Activated CD4-positive, alpha-beta T cell treated with anti-CD3 and anti-CD28 coated beads, Interleukin-2, amount 50 U/mL, for 16 hours (primary cell): Measurements from ENCODE around the gene EIF1.

Experiments used
- DNase-seq: peaks from one replicate; pipeline ENCODE4 v3.0.0-alpha.2; 2020

EIF1 gene

DNA sequence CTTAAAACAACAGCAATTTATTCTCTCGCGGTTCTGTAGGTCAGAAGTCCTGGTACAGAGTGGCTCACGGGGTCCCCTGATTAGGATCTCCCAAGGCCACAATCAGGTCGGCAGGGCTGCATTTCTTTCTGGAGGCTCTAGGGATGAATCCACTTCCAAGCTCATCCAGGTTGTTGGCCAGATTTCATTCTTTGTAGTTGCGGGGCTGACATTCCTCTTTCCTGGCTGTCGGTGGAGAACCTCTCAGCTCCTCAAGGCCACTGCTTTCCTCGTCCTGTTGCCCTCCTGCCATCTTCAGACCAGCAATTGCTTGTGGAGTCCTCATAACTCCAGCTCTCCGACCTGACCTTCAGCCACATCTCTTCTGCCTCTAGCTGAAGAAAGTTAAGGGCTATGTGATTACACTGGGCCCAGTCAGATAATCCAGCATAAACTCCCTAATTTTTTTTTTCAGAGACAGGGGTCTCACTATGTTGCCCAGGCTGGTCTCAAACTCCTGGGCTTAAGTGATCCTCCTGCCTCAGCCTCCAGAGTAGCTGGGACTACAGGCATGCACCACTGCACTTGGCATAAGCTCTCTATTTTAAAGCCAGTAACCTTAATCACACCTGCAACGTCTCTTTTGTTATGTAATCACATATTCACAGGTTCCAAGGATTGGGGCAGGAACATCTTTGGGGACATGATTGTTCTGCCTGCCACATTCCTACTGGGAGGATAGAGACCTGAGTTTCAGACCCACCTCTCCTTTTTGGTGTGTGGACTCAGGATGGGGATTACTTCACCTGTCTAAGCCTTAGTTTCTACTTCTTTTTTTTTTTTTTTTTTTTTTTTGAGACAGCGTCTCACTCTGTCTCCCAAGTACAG, 19.4 kb downstream of the EIF1 start:
- no peak for DNase-seq

DNA sequence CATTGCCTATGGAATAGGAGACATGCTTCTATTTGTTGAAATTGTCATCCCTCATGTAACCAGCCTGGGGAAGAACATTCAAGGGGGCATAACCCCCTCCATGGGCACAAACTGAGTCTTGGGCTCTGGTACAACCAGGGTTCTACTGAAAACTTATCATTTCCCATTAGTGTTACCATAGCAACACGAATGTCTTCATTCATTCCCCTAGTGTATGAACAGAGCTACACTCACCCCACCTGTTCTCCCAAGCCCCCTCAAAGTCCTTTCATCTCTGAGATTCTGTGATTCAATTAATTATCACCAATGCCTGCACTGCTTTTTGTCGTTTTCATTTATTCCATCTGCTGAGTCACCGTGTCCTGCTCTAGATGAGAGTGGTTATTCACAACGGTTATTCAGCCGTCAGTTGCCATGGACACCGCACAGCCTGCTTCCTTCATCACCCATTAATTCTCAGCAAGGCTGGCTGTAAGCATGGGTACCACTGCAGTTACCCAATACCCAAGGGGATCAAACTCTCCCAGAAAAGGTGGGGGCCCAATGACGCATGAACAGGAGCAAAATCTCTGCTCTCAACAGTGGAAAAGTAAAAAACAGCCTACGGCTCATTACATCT, 21.9 kb downstream of the EIF1 start:
- DNase-seq = peak; percentile 41

DNA sequence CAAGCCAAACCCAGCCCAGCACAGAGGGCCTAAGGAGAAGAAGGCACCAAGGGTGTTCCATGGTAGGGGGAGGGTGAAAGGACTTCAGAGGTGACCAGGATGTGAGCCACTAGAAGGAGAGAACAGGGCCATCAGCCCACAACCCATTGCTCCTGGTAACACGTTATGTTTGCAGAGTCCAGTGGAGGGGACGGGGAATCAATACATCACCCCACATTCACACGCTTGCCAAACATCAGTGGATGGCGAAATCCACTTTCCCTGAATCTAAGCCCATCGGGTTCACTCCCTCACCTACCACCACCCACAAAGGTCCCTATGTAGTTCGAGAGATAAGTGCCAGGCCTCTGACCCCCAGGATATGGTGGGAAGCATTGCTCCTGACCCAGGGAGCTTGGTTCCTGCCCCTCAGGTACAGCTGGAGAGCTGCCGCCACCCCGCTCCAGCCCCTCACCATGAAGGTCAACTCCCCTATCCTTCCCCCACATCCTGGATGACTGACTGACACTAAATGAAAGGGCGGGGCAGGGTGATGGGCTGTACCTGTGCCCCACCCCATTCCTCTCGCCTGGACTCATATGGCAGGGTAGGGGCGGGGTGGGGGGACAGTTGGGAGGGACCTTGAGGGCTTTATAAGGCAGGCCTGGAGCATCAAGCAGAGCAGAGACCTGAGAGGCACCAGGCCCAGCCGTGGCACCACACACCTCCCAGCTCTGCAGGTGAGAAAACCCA, 23.1 kb downstream of the EIF1 start, which contains the start of gene GAST:
TSS of gene GAST (plus strand) at position 663 of the 732 bp plus-strand sequence. CDS start 3,106 bp downstream, outside the sequence.
- DNase-seq = no peak

DNA sequence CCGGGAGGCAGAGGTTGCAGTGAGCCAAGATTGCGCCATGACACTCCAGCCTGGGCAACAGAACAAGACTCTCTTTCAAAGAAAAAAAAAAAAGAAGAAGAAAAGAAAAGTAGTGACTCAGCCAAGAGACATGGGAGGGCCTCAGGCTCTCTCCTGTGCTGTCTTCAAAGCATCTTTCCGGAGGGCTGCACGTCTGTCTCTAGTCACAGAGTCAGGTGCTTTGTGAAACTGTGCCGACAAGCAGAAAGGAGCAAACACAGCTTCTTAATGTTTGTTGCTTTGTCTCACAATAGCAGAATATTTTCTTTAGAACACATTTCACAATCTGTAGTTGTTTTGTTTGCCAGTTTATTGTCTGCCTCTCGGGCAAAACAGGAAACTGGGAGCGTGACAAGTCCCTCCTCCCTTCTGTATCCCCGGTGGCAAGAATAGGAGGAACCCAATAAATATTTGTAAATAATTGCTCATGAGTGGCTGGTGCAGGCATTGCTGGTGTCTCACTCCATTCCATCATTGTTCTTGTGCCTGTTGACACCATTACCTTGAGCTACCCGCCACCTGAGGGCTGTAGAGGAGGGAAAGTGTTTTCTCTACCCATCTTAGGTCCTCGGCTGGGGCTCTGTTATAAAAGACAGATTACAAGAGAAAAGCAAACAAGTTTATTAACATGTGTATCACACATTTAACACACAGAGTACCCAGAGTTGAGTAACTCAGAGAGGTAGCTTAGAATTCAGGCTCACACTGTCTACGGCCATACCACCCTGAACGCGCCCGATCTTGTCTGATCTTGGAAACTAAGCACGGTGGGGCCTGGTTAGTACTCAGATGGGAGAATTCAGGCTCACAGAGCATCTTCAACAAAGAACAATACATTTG, 29.0 kb downstream of the EIF1 start:
- DNase-seq = no peak

DNA sequence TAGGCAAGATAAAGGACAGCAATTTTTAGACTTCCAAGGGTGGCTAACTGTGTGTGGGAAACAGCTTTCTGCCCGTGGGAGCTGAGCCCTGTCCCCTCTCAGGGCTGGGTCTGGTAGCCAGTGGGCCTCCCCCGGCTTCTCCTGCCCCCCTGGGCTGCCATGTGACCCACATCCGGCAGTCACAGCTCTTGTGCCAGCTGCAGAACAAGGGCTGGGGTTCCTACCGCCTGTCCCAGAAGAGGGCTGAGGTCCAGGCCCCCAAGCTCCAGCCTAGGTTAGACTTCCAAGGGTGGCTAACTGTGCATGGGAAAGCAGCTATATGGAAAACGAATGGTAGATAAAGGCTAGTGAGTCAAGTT, 29.6 kb downstream of the EIF1 start:
- DNase-seq = no peak

DNA sequence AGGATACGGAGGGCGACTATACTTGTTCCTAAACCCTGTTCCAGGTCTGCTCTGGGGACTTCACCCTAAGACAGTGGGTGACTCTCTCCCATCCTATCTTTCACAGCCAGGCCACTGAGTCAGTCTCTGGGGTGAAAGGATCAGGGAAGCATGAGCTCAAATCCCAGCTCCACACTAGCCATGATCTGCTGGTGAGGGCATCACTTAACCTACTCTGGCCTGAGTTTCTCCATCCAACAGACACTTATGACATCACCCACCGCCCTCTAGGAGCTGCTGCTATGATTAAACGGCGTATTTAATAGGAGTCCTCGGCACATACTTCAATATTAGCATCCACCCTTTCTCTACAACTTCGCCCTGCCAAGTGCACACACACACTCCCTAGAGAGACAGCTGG, 33.5 kb downstream of the EIF1 start:
- DNase-seq = no peak

DNA sequence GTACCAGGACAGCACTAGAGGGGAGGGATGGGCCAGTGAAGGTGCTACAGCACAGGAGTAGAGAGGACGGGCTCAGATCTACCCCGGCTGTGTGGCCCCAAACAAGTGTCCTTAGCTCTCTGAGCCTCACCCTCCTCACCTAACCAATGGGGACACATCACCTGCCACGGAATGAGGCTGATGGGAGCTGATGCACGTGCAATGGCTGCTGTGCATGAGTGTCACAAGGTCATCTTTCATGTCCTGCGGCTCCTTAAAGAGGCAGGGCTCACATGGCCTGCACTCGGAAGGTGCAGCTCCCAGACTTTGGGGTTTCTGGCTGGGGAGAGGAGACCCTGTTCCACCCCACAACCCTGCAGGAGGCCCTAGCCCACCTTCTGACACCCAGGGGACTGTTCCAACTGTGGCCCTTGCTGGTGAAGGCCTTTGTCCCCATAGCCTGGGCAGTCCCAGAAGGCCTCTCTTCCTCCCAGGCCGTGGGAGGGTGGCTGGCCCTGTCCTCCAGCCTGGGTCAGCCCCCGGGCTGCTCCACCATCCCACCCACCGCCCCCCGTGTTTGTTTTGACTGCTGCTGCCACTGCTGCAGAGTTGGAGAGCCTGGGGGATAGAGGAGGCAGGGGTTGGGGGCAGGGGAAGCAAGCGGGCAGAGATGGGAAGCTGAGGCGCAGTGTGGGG, 35.3 kb downstream of the EIF1 start:
- no peak for DNase-seq

DNA sequence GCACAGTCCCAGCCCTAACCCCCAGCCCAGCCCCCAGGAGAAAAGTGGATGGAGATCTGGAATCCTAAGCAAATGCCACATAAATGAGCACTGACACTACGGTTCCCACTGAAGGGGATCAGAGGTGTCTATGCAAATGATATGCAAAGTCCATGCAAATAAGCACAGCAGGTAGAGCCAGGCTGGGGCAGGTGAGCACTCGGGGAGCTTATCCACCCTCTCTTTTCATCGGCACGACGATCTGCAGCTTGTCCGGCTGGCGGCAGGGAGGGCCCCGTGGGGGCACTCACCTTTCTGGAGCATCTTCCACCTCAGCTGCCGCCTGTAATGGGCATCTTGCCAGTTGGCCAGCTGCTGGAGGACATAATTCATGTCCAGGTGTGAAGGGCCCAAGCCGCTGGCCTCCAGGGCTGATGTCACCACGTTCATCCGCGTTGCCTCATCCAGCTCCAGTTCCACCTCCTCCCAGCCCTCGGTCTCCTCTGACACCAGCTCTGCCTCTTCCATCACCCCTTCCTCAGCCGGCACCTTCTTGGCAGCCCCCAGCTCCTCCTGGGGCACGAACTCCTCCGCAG, 35.9 kb downstream of the EIF1 start:
- no peak for DNase-seq

DNA sequence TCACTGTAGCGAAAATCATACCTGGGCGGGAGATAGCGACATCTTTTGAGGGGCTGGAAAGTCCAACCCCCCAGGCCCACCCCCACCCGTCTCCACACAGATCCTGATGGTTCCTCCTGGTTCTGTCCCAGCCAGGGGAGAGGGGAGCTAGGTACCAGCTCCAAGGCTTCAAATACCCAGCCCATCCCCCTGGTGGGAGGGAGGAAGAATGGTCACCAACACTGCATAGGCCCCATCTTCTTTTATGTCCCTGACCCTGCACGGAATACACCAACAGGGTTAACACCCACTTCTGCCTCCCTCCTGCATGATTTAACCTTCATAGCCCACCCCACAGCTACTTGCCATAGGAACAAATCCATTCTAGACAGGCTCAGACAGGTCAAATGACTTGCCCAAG, 36.4 kb downstream of the EIF1 start:
- no peak for DNase-seq

DNA sequence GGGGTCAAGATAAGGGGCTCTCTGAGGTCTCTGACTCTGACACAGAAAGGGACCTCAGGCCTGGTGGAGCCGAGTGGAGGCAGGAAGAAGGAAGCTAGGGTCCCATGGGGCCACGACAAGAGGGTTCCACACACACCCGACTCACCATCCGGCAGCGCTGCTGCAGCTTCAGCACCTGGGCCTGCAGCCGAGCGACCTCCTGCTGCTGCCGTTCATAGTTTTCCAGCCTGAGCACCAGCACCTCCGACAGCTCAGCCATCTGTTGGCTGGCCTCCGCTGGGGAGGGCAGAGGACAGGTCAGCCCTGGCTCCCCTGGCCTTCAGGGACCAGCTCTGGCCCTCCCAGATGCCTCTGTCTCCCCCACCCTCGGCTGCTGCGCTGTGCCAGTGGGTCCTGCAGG, 39.4 kb downstream of the EIF1 start:
- no peak for DNase-seq

DNA sequence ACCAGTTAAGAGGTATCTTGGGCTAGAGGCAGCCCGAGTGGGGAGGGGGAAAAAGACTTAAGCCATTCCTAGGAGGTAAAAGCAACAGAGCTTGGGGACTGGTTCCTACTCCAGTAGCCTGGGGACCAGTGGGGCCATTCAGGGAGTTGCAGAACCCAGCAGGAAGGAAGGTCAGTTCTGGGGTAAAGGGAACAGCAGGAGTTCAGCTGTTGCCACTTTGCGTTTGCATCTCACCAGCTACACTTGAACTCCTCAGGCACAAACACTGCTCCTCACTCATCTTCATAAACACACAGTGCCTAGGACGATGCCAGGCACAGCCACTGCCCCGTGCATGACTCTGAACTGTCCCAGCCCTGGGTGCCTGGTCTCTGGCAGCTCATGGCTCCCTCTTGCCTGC, 41.8 kb downstream of the EIF1 start:
- DNase-seq = no peak

DNA sequence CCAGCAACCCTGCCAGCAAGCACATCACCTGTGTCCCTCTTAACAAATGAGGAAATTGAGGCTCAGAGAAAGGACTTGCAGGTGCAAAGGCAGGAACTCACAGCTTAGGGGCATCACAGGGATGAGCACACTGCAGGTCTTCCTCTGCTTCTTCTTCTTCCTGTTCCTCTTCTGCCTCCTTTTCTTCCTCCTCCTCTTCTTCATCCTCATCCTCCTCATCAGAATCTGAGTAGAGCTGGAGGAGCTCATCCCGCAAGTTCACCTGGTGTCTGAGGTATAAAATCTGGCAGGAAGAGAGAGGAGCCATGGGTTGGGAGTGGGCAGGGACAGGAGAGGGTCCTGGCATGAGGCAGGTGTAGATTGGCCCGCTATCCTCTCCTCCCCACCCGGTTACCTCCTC, 43.2 kb downstream of the EIF1 start:
- DNase-seq = no peak

DNA sequence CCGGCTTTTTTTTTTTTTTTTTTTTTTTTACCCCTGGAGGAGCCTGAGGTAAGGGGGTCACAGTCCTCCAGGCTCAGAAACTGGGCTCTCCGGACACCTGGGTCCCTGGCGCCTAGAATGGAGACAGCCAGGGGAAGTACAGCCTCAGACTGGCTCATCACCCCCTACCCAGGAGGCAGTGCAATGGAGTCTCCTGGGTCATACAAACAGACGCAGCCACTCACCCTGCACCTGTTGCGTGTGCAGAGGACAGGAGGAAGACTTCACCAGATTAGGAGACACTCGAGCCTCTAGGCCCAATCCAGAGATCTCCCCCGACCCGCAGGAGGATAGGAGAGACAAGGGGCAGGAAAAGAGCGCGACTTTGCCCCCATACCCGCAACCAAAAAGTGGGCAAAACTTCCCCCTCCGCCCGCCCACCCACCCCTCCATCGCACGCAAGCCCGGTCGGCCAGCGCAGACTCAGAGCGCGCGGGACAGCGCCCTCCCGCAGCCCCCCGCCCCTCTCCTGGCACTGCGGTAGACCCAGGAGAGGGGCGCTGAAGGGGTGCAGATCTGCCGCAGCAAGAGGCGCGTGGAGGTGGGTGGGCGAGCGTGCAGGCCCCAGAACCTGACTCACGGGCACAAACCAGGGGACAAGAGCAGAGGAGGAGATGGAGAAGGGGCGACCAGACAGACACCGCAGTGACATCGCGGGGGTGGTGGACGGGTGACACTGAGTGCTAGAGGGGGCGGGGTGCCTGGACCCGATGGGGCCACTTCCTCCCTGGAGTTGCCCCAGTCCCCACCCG, 44.9 kb downstream of the EIF1 start:
- no peak for DNase-seq

DNA sequence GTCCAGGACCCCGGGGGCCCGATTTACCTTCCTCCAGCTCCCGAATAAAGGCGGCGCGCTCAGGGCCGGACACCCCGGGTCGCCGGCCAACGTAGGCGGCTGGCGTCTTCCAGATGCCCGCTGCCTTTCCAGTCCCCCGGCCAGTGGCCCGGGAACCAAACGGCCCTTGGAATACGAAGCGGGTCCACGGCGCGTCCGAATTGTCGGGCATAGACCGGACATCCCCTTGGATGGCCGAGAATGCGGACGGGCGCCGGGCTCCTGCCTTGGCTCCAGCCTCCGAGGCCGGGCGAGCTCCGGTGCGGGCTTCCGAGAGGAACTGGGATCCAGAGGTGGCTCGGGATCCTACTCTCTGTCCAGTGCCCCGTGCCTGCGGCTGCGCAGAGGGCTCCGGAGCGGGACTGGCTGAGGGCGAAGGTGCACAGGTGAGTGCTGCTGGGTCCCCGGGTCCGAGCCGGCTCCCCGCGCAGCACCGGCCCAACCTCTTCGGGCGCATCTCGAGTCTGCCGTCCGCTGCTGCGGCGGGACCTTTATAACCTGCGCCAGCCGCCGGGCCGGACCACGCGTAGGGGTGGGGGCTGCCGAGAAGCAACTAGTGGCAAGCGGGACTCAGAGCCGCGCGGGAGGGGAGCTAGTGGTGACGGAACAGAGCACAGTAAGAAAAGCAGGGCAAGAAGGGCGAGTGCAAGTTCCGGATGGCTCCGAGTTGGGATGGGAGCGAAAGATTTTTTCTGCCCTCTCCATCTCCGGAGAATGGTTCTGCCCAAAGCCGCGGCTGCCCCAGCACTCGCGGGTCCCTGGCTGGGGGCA, 45.7 kb downstream of the EIF1 start, which contains the start of gene HAP1:
TSS of gene HAP1 (minus strand) at position 505 of the 810 bp plus-strand sequence. CDS start at position 496, 9 bp downstream.
- no peak for DNase-seq

DNA sequence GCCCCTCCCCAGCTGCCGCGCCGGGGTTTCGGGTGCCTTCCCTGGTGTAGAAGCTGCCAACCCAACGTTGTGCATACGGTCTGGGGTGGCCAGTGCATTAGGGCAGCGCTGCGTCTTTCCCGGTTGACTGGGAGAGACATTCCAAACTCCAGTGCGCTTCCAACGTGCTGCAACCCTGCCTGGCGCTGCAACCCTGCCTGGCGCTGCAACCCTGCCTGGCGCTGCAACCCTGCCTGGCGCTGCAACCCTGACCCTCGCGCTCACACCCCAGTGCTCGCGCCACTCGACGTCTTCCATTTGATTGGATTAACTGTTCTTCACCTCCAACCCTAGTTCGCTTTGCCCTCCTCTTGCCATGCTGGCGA, 46.2 kb downstream of the EIF1 start:
- DNase-seq = no peak

DNA sequence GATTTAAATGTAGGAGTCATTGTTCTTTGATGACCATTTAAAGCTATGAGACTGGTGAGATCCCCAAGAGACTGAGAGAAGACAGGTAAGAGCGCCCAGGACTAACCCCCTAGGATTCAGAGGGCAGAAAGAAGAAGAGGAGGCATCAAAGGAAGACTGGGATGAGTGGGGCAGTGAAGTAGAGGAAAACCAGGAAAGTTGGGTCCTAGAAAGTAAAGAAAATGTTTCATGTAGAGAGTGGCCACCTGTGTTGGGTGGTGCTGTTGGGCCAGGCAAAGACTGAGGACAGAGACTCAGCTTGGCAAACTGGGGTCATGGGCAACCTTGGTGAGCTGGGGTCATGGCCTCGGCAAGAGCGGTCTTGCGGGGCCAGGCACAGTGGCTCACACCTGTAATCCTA, 47.1 kb downstream of the EIF1 start:
- no peak for DNase-seq

DNA sequence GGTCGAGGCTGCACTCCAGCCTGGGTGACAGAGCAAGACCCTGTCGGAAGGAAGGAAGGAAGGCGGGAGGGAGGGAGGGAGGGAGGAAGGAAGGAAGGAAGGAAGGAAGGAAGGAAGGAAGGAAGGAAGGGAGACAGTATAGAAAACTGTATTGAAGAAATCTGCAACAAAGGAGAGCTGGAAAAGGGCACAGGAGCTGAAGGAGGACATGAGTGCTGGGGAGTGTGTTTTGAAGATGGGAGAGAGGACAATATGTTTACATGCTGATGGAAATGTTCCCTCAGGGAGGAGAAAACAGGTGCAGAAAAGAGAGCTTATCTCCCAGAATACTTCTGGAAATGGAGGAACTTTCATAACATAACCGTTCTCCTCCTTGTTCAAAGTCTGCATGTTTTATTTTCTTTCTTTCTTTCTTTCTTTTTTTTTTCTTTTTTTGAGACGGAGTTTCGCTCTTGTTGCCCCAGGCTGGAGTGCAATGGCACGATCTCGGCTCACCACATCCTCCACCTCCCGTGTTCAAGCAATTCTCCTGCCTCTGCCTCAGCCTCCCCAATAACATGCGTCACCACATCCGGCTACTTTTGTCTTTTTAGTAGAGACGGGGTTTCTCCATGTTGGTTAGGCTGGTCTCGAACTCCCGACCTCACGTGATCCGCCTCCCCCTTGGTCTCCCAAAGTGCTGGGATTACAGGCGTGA, 48.4 kb downstream of the EIF1 start:
- DNase-seq = no peak

DNA sequence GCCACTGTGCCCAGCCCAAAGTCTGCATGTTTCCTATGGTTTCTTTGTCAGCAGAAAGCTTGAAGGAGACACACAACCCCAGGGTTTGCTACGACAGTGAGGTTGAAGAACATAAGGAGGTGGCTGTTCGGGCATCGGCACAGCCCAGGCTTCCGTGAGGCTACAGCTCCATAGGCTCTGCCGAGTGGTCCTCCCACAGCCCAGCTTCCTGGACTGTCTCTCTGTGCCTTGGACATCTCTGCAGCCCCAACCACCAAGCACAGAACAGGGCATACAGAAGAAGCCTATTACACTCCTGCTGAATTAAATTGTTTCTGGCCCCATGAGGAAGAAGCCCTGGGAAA, 49.0 kb downstream of the EIF1 start:
- no peak for DNase-seq

DNA sequence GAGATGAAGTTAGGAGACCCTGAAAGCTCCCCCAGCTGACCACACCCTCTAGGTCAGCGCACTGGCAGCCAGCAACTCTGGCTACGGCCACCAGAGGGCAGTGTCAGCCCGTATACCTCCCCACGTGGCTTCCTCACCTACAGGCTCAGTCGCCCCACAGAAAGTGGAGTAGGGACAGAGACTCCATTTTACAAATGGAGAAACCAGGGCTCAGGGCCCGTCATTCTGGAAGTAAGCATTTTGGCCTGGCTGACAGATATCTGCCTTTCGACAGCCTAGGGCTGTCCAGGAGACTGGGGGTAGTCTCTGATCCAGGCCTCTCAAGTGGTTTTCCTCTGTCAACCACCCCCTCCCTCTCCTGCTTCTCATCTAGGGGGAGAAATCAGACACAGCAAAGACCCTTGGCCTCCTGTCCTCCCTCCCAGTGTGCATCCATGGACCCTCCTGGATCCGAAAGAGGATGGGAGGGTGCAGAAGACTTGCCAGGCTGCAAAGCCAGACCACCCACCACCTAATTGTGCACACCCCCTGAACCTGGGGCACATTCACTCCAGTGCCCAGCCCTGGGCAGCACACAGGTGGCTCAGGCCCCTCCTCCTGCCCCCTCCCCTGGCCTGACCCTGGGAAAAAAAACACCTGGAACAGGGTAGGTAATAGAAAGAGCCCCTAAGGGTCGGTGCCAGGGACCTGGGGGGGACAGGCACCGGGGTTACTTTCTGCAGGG, 49.6 kb downstream of the EIF1 start:
- DNase-seq = peak; percentile 87
